Measurements from ENCODE around the gene CELSR1. TPM values are rescaled to one million over a fixed set of nuclear protein-coding genes. Genes with fewer than 3 reads are reported as not detected.

Gene CELSR1
- total RNA-seq, 4 donors from 2014 or later, result 18.4 to 56.0 (median 31.0) TPM

GRCh38 chr22:46415776-46416519 lies 121.5 kb downstream of the CELSR1 start:
- DNase-seq, result no peak
- TF ChIP-seq POLR2A (IDR thresholded peaks at IDR 0.05), result no peak
- Histone ChIP-seq H3K9me3 (no peaks in the 10 kb centered on the region), H3K36me3 (no peaks in the 10 kb centered on the region), H3K4me3 (replicated peaks in 1 of 3) (no peak overlapping the region), H3K27ac (peak overlapping the region; percentile 65 to 86 (median 74)), H3K4me1 (peaks cover 22 to 25% of the 10 kb centered on the region in 2 donors), H3K27me3 (no peaks in the 10 kb centered on the region)
- intact Hi-C loops (cut with DNase I), result no loop called here
- 77 to 88% methylated on average over 25 to 30 of the region's 30 CpGs for WGBS, 2 donors

GRCh38 chr22:46414704-46415103 lies 122.7 kb downstream of the CELSR1 start:
- Histone ChIP-seq H3K27ac (no peak overlapping the region), H3K27me3 (no peaks in the 10 kb centered on the region), H3K4me1 (peaks cover 22 to 25% of the 10 kb centered on the region in 2 donors), H3K9me3 (no peaks in the 10 kb centered on the region), H3K36me3 (peaks cover 0 to 4% of the 10 kb centered on the region in 2 donors), H3K4me3 (replicated peaks in 1 of 3) (no peak overlapping the region)
- DNase-seq, result no peak
- intact Hi-C loops (cut with DNase I), result no loop called here
- TF ChIP-seq CTCF (IDR thresholded peaks at IDR 0.05) (no peak), POLR2A (IDR thresholded peaks at IDR 0.05) (no peak)
- whole genome bisulfite sequencing, 2 donors, result 93% methylated on average over 19 of the region's 19 CpGs

- 89 to 90% methylated on average over 21 to 23 of the region's 23 CpGs for WGBS, 2 donors
- no peak overlapping the region for H3K27ac ChIP-seq
- no peak for DNase-seq
- H3K9me3 ChIP-seq, result no peaks in the 10 kb centered on the region
- intact Hi-C loops (cut with DNase I), result no loop called here
- no peak overlapping the region for H3K4me3 ChIP-seq (replicated peaks in 1 of 3)
- H3K36me3 ChIP-seq, result peaks cover 0 to 10% of the 10 kb centered on the region in 2 donors
- TF ChIP-seq CTCF (IDR thresholded peaks at IDR 0.05) (no peak), POLR2A (IDR thresholded peaks at IDR 0.05) (no peak)
- no peaks in the 10 kb centered on the region for H3K27me3 ChIP-seq
- peaks cover 22 to 25% of the 10 kb centered on the region in 2 donors for H3K4me1 ChIP-seq
These were observed 123.6 kb downstream of the CELSR1 start for GRCh38 chr22:46413725-46414379.

GRCh38 chr22:46411347-46411746 lies 126.1 kb downstream of the CELSR1 start:
- Histone ChIP-seq H3K27ac (no peak overlapping the region), H3K27me3 (no peaks in the 10 kb centered on the region), H3K4me3 (replicated peaks in 1 of 3) (no peak overlapping the region), H3K36me3 (peaks cover 0 to 10% of the 10 kb centered on the region in 2 donors), H3K9me3 (no peaks in the 10 kb centered on the region), H3K4me1 (peaks cover 4 to 7% of the 10 kb centered on the region in 2 donors)
- WGBS, 2 donors, result 73 to 94% methylated on average over 2 to 13 of the region's 13 CpGs
- no peak for DNase-seq
- intact Hi-C loops (cut with DNase I), result no loop called here
- no peak for TF ChIP-seq POLR2A (IDR thresholded peaks at IDR 0.05)
- TF ChIP-seq CTCF (IDR thresholded peaks at IDR 0.05), result no peak

- Histone ChIP-seq H3K27ac (no peak overlapping the region), H3K4me1 (no peaks in the 10 kb centered on the region), H3K27me3 (no peaks in the 10 kb centered on the region), H3K4me3 (replicated peaks in 1 of 3) (no peak overlapping the region), H3K36me3 (peaks cover 0 to 10% of the 10 kb centered on the region in 2 donors), H3K9me3 (no peaks in the 10 kb centered on the region)
- WGBS, 2 donors, result 93% methylated on average over 17 to 28 of the region's 28 CpGs
- TF ChIP-seq CTCF (IDR thresholded peaks at IDR 0.05) (no peak), POLR2A (IDR thresholded peaks at IDR 0.05) (no peak)
- intact Hi-C loops (cut with DNase I), result no loop called here
- DNase-seq, result no peak
These were observed 127.1 kb downstream of the CELSR1 start for GRCh38 chr22:46410291-46410808.

Data from thyroid gland (tissue), 4 donors.